Calu3 (cell line): ENCODE measurements around the gene ERICH2. TPM values are rescaled to one million over a fixed set of nuclear protein-coding genes. Genes with fewer than 3 reads are reported as not detected.

ENCODE experiments used
- BruUV-seq: library from RNA; stranded (reverse); fragments of 400-500 nt; replicated peaks from 2 replicates; lab custom pipeline; 2021; lab: Mats Ljungman, UMichigan
- CTCF ChIA-PET: fragments of 300-600 bp; sonication (Branson Sonifier 250); formaldehyde crosslinking; loops from one replicate; lab custom pipeline; 2022; ENCODE audit warnings: antibody characterized with exemption; lab: Charles Lee
- DNase-seq: peaks from one replicate; pipeline ENCODE4 v3.0.0; 2022
- H3K27ac Mint-ChIP-seq: one replicate; pipeline ENCODE4 v1.8.0; 2022; ENCODE audit warnings: mixed read lengths; ENCODE audit not compliant: unreplicated experiment
- H3K27me3 Mint-ChIP-seq: one replicate; pipeline ENCODE4 v1.8.0; 2022; ENCODE audit warnings: mixed read lengths; ENCODE audit not compliant: unreplicated experiment
- H3K36me3 Mint-ChIP-seq: one replicate; pipeline ENCODE4 v1.8.0; 2022; ENCODE audit warnings: mild to moderate bottlenecking, moderate library complexity, mixed read lengths; ENCODE audit not compliant: insufficient read depth, unreplicated experiment
- H3K4me1 Mint-ChIP-seq: one replicate; pipeline ENCODE4 v1.8.0; 2022; ENCODE audit warnings: mild to moderate bottlenecking, low read depth, mixed read lengths; ENCODE audit not compliant: unreplicated experiment
- H3K4me3 Mint-ChIP-seq: one replicate; pipeline ENCODE4 v1.8.0; 2022; ENCODE audit warnings: mild to moderate bottlenecking, low read depth, moderate library complexity, mixed read lengths; ENCODE audit not compliant: unreplicated experiment
- H3K9me3 Mint-ChIP-seq: one replicate; pipeline ENCODE4 v1.8.0; 2022; ENCODE audit warnings: low read depth, mixed read lengths; ENCODE audit not compliant: unreplicated experiment
- intact Hi-C: fragments of 100-400 bp; cut with micrococcal nuclease; formaldehyde crosslinking; loops from one replicate; pipeline ENCODE4 v1.10.0; 2022; ENCODE audit not compliant: unreplicated experiment
- total RNA-seq: library from RNA; stranded (reverse); gene quantifications from 2 replicates; pipeline ENCODE4 v1.2.3, GENCODE V29; 2022
- TF ChIP-seq, protein P1 (sequence below): fragments of 200-600 bp; IDR thresholded peaks from one replicate; pipeline ENCODE4 v1.8.0; 2022; ENCODE audit warnings: antibody characterized with exemption; ENCODE audit not compliant: unreplicated experiment

Gene ERICH2
- total RNA-seq, 1 experiment from 2014 or later: 2.4 TPM

- TF ChIP-seq, protein P1, sequence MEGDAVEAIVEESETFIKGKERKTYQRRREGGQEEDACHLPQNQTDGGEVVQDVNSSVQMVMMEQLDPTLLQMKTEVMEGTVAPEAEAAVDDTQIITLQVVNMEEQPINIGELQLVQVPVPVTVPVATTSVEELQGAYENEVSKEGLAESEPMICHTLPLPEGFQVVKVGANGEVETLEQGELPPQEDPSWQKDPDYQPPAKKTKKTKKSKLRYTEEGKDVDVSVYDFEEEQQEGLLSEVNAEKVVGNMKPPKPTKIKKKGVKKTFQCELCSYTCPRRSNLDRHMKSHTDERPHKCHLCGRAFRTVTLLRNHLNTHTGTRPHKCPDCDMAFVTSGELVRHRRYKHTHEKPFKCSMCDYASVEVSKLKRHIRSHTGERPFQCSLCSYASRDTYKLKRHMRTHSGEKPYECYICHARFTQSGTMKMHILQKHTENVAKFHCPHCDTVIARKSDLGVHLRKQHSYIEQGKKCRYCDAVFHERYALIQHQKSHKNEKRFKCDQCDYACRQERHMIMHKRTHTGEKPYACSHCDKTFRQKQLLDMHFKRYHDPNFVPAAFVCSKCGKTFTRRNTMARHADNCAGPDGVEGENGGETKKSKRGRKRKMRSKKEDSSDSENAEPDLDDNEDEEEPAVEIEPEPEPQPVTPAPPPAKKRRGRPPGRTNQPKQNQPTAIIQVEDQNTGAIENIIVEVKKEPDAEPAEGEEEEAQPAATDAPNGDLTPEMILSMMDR: no peak
- H3K36me3 Mint-ChIP-seq: peaks cover 24% of the 10 kb centered on the region
- CTCF ChIA-PET: interaction anchor here (0.6 kb wide), 1 partner anchor 444 kb away, joined by 4 read pairs; no protein-coding TSS in a partner anchor
- intact Hi-C loops: no loop called here
- no peak for DNase-seq
- peaks cover 15% of the 10 kb centered on the region for H3K27me3 Mint-ChIP-seq
- H3K9me3 Mint-ChIP-seq: no peaks in the 10 kb centered on the region
- no peak overlapping the region for H3K27ac Mint-ChIP-seq
- H3K4me1 Mint-ChIP-seq: peaks cover 15% of the 10 kb centered on the region
- BruUV-seq: no TSS peak
- peak overlapping the region; percentile 4 for H3K4me3 Mint-ChIP-seq
These were observed 52.3 kb downstream of the ERICH2 start for GRCh38 chr2:170822290-170823087.

GRCh38 chr2:170823088-170823897 is 53.1 kb downstream of the ERICH2 start:
- TF ChIP-seq, protein P1: no peak
- CTCF ChIA-PET: no interaction called here
- BruUV-seq: no TSS peak

GRCh38 chr2:170823898-170824215 is 53.7 kb downstream of the ERICH2 start:
- H3K27ac Mint-ChIP-seq: no peak overlapping the region

More at GRCh38 chr2:170823088-170823897, 53.1 kb downstream of the ERICH2 start:
- Mint-ChIP-seq H3K4me3 (peak overlapping the region; percentile 4), H3K9me3 (no peaks in the 10 kb centered on the region), H3K36me3 (peaks cover 16% of the 10 kb centered on the region), H3K27me3 (peaks cover 15% of the 10 kb centered on the region), H3K27ac (no peak overlapping the region), H3K4me1 (peaks cover 15% of the 10 kb centered on the region)
- DNase-seq: no peak
- intact Hi-C loops: no loop called here

GRCh38 chr2:170824526-170825015 is 54.4 kb downstream of the ERICH2 start:
- TF ChIP-seq, protein P1: no peak
- CTCF ChIA-PET: interaction anchor here (0.7 kb wide), 1 partner anchor 68 kb away, joined by 4 read pairs; no protein-coding TSS in a partner anchor
- Mint-ChIP-seq H3K36me3 (peaks cover 10% of the 10 kb centered on the region), H3K27me3 (peaks cover 15% of the 10 kb centered on the region), H3K4me1 (peaks cover 8% of the 10 kb centered on the region), H3K27ac (no peak overlapping the region), H3K4me3 (no peak overlapping the region), H3K9me3 (no peaks in the 10 kb centered on the region)
- BruUV-seq: no TSS peak
- intact Hi-C loops: no loop called here
- DNase-seq: no peak

More at GRCh38 chr2:170823898-170824215, 53.7 kb downstream of the ERICH2 start:
- H3K4me1 Mint-ChIP-seq: peaks cover 9% of the 10 kb centered on the region
- peaks cover 10% of the 10 kb centered on the region for H3K36me3 Mint-ChIP-seq
- CTCF ChIA-PET: no interaction called here
- no peaks in the 10 kb centered on the region for H3K9me3 Mint-ChIP-seq
- intact Hi-C loops: no loop called here
- peaks cover 15% of the 10 kb centered on the region for H3K27me3 Mint-ChIP-seq
- H3K4me3 Mint-ChIP-seq: peak overlapping the region; percentile 4
- TF ChIP-seq, protein P1: no peak
- no TSS peak for BruUV-seq
- DNase-seq: no peak
